Fibroblast of pulmonary artery (primary cell): ENCODE measurements around the gene TNKS1BP1.

ENCODE experiments used
- DNase-seq: peaks from one replicate; pipeline ENCODE4 v3.0.0-alpha.2; 2010; ENCODE audit warnings: low read depth
- H3K4me3 ChIP-seq: replicated peaks from 2 replicates; pipeline ENCODE4 v1.5.1; 2011; ENCODE audit warnings: low read depth, mild to moderate bottlenecking, control low read depth, low read length, moderate library complexity
- TF ChIP-seq, protein P1 (sequence below): IDR thresholded peaks from 2 replicates; pipeline ENCODE4 v1.5.1; 2011; ENCODE audit warnings: mild to moderate bottlenecking, control low read depth, low read length, inconsistent platforms; ENCODE audit errors: missing control alignments

The TNKS1BP1 gene

DNA sequence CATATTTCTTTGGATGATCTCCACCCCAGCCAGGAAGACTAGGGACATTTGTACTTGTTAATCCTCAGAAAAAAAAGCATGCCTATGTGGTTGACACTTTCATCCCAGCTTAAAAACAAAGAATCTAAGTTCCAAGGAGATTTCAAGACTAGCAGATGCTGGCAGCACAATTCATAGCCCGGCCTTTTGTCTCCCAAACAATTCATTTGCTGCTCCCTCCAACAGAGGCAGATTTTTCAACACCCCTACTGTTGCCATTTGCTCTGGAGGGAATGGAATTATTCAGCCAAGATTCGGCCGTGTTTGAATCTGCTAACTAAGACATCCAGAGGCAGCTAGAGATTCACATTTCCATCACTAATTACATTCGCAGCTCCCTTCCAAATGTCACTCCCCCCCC lies 28.7 kb upstream of the TNKS1BP1 start:
- no peak for DNase-seq
- TF ChIP-seq, protein P1, sequence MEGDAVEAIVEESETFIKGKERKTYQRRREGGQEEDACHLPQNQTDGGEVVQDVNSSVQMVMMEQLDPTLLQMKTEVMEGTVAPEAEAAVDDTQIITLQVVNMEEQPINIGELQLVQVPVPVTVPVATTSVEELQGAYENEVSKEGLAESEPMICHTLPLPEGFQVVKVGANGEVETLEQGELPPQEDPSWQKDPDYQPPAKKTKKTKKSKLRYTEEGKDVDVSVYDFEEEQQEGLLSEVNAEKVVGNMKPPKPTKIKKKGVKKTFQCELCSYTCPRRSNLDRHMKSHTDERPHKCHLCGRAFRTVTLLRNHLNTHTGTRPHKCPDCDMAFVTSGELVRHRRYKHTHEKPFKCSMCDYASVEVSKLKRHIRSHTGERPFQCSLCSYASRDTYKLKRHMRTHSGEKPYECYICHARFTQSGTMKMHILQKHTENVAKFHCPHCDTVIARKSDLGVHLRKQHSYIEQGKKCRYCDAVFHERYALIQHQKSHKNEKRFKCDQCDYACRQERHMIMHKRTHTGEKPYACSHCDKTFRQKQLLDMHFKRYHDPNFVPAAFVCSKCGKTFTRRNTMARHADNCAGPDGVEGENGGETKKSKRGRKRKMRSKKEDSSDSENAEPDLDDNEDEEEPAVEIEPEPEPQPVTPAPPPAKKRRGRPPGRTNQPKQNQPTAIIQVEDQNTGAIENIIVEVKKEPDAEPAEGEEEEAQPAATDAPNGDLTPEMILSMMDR, result no peak

DNA sequence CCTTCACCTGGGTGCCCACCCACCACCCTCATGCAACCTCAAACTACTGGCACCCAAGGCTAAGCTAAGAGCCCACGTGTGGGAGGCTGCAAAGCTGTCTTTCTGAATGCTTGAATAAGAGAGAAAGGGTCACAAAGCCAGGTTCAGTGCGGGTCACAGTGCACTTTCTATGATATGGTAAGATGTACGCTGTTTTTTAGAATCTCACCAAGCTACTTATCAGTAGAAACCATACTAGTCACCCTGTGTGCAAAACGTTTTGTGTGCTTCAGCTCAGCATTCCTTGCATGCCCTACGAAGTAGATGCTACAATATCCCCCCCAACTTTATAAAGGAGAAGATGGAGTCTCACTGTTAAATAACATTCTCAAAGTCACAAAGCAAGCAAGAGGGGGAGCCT lies 28.3 kb upstream of the TNKS1BP1 start:
- no peak overlapping the region for H3K4me3 ChIP-seq
- TF ChIP-seq, protein P1, result no peak
- DNase-seq, result no peak

More for the DNA sequence above, 28.7 kb upstream of the TNKS1BP1 start:
- H3K4me3 ChIP-seq, result no peak overlapping the region

DNA sequence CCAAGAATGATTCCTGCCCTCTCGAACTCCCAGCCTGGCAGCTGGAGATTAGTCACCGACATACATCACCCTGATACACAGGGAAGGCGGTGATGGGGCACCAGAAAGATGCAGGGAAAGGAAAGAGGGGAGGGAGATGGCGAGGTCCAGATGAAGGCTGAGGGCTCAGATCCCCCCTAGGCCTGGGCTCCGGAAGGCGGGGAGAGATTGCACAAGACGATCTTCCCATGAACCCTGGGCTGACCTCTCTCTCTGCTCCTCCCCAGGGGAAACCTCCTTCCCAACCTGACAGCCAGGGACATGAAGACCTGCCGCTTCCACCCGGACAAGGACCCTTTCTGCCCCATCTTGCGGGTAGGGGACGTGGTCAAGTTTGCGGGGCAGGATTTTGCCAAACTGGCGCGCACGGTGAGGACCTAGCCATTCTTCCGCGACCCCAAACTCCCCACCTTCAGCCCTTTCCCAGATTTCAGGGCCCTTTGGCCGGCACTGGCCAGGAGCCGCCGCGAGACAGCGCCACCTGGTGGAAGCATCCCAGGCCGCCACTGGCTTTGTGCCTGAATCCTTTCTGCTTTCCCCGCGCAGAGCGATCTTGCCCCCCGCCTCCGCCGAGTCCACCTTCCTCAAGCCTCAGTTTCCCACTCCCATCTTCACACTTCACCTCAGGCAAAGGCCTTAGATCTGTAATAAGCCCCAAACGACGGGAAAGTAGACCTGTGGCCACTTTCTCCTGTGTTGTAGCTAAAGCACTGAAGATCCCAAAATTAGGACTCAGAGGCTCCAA lies 24.9 kb upstream of the TNKS1BP1 start:
- DNase-seq, result peak; percentile 46
- TF ChIP-seq, protein P1, result peak; percentile 82
- H3K4me3 ChIP-seq, result no peak overlapping the region

DNA sequence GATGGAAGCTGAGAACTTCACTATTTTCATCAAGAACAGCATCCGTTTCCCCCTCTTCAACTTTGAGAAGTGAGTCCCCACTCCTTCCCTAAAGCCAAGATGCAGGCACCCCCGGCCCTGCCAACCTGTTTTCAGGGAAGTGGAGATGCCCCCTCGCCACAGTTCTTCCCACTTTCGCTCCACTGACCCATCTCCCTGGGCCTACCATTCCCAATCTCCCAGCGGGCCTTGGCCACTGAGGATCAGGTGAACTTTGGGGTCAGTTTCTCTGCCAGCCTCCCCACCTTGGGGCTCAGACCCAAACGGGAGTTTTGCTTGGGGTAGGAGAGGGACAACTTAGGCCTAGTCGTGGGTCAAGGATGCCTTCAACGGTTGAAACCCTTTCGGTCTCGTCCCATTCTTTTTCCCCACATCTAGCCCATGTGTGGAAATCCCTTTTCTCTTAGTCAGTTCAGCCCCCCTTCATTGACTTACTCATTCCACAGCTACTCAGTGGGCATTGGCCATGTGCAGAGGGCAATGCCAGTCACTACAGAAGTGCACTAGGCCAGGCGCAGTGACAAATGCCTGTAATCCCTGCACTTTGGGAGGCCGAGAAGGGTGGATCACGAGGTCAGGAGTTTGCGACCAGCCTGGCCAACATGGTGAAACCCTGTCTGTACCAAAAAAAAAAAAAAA lies 24.0 kb upstream of the TNKS1BP1 start:
- TF ChIP-seq, protein P1, result no peak
- DNase-seq, result no peak
- no peak overlapping the region for H3K4me3 ChIP-seq

DNA sequence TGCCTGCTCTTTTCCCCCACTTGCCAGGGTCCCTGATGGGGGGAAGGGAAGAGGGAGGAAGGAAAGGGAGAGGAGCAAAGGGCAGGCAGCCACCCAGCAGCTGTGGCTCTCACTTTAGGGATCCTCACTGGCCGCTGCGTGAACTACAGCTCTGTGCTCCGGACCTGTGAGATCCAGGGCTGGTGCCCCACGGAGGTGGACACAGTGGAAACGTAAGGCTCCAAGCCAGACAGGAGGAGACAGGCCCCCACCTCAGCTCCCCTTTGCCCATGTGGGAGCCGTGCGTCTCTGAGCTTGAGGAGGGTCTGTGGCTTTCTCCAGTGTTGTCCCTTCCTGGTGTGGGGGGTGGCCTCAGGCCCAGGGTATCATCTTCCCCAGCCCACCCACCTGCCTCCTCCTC lies 23.3 kb upstream of the TNKS1BP1 start:
- no peak for DNase-seq
- no peak overlapping the region for H3K4me3 ChIP-seq
- TF ChIP-seq, protein P1, result no peak

DNA sequence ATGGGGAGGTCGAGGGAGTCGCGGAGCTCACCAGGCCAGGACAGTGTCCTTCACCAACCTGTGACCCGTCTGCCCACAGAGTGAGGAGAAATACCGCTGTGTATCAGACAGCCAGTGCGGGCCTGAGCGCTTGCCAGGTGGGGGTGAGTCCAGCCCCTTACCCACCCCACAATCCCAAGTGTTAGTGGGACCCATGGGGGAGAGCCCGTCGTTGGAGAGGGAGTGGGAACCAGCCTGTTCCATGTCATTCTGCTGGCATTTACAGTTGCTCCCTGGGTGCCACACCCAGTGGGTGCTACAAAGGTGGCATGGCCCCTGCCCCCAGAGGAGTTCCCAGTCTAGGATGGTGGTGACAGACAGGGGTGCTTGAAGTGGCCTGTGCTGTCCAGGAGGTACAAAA lies 22.6 kb upstream of the TNKS1BP1 start:
- no peak overlapping the region for H3K4me3 ChIP-seq
- DNase-seq, result no peak
- TF ChIP-seq, protein P1, result no peak
